Right renal cortex interstitium (tissue), 3 donors: ENCODE results near the gene SECTM1. TPM values are rescaled to one million over a fixed set of nuclear protein-coding genes. Genes with fewer than 3 reads are reported as not detected.

Experiments used
- DNase-seq, 3 donors: peaks; one replicate each; pipeline ENCODE4 v3.0.0-alpha.2; 2013; ENCODE audit warnings: low read depth in 3 of 3, low spot score in 2 of 3
- polyA plus RNA-seq, 3 donors: library from polyadenylated mRNA; unstranded; fragments of 120-200 nt; gene quantifications; one replicate each; pipeline ENCODE4 v1.2.1, GENCODE V29; 2013; ENCODE audit not compliant: insufficient read length in 3 of 3

The SECTM1 gene
- polyA plus RNA-seq, 3 donors, result 1.2 to 1.7 (median 1.4) TPM

DNA sequence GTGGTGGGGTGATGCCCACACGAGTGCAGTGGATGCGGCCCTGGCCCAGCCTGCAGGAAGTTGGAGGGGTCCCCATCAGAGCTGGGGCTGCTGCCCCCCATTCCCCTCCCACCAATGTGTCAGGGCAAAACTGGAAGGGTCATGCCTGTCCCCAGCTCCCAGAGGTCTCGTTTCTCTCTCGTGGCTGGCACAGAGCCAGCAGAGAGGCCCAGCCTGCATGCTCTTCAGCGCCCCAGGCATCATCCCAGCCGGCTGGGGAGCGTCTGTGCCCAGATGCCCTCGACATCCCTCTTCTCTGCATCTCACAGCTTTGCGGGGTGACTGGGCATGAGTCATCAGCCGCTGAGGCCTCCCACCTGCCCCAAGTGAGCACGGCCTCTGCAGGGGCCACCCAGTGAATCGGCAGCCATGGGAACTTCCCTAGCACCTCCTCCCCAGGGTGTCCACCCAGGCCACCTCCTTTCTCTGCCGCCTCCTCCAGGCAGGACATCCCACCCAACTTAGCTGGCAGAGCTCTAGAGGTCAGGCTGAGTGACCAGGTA, 50.3 kb downstream of the SECTM1 start:
- DNase-seq, result no peak

DNA sequence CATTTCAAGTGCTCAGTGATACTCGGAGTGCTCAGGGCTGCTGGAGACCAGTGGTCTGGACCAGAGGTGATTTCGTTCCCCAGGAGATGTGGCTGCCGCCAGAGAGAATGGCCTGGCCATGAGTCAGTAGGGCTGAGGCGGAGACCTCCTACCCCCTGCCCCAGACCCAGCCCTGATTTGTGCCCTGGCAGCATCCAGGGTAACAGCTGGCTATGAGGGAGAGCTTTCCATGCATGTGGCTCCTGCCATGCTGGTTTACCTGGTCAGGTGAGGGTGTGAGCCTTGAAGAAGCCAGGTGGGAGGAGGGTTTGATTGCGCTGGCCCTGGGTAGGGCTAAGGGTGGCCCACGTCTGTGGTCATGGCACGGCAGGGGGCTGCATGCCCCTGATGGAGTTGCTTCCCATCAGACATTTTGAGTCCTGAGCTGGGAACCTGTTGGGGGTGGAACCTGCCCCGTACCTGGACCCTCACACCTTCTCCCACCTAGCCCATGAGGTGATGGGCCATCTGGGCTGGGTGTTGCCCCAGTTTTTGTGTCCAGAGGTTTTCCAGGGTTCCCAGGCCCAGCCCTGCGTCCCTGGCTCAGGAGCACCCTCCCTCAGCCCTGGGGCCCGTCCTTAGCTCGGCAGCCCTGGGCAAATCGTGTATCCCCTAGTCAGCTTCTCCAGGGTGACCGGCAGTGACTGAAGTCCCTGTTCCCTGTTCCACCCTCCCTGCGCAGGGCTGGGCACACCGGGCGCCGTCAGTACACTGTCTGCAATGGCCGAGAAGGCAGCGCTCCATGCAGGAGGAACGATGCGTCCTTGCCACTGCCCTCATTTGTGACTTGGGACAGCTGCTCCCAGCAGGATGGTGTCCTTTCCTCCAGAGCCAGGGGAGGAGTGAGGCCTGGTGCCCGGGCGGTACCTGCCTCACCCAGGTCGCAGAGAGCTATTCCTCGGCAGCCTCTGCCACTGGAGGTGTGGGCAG, 51.0 kb downstream of the SECTM1 start:
- DNase-seq, result no peak

DNA sequence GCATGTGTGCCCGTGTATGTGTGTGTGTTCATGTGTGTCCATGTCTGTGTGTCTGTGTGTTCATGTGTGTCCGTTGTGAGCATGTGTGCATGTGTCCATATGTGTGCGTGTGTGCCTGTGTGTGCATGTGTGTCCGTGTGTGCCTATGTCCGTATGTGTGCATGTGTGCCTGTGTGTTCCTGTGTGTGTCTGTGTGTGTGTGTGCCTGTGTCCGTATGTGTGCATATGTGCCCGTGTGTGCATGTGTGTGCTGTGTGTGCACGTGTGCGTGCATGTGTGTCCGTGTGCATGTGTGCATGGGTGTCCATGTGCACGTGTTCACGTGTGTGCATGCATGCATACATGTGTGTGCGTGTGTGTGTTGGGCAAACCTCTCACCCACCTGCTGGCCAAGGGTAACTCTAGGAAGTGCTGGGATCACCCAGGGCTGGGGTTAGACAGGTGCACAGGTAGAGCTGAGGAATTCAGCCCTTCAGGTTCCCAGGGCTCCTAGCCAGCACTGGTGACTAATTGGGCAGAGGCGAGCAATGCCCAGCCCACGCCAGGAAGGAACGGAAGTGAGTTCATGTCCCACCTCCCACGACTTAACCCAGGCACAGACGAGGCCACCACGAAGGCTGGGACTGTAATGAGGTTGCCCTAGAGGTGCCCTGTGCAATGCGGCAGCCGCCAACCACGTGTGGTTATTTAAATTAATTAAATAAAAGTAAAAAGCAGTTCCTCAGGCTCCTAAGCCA, 51.9 kb downstream of the SECTM1 start:
- no peak for DNase-seq

DNA sequence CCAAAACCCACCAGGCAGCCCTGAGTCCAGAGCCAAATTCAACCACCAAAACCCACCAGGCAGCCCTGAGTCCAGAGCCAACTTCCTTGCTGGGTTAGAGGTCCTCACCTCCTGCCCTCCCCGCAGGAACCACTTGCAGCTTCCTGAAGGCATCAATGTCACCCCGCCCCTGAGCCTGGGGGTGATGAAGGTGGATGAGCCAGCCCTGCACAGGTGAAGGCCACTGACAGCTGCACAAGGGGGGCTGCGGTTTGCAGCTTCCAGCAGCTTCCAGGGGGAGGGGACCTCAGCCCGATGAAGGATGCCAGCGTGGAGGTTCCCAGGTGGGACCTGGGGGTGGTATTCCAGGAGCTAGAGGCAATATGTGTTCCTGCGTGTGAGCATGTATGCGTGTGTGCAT, 52.5 kb downstream of the SECTM1 start:
- DNase-seq, result no peak

DNA sequence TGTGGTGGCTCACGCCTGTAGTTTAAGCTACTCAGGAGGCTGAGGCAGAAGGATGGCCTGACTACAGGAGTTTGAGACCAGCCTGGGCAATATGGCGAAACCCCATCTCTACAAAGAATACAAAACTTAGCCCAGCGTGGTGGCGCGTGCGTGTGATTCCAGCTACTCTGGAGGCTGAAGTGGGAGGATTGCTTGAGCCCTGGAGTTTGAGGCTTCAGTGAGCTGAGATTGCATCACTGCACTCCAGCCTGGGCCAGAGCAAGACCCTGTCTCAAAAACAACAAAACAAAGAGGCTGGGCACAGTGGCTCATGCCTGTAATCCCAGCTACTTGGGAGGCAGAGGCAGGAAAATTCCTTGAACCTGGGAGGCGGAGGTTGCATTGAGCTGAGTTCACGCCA, 53.0 kb downstream of the SECTM1 start:
- no peak for DNase-seq

DNA sequence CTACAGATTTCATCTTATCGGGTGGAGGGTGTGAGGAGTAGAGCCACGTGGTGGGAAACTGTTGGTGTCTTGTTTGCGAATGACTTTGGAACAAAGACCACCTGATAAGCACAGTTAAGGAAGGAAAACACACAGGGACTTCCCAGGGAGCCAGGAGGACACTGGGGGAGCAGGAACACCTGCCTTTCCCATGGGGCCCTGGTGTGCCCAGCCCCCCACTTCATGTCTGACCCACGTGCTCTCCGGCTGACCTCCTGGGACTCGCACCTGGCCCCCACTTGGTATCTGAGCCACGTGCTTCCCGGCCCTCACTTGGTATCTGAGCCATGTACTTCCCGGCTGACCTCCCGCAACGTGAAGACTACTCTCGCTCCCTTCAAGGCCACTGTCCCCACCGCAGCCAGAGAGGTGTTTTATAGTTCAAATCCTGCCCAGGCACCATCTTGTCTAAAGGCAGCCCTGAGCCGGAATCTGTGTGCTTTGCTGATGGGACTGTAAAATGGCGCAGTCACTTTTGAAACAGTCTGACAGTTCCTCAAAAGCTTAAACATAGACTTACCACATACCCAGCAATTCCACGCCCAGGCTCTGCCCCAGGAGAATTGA, 54.7 kb downstream of the SECTM1 start:
- no peak for DNase-seq

DNA sequence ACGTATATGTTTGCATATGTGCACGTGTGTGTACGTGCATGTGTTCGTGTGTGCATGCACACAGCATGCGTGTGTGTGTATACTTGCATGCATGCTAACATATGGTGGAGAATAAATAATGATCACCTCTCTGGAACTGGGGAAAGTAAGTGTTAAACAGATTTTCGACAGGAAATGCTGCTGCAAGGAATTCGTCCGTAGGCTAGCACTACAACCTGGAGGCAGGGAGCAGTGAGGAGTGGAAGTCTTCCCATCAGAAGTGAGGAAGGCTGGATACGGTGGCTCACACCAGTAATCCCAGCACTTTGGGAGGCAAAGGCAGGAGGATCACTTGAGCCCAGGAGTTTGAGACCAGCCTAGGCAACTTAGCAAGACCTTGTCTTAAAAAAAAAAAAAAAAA, 55.3 kb downstream of the SECTM1 start:
- no peak for DNase-seq

DNA sequence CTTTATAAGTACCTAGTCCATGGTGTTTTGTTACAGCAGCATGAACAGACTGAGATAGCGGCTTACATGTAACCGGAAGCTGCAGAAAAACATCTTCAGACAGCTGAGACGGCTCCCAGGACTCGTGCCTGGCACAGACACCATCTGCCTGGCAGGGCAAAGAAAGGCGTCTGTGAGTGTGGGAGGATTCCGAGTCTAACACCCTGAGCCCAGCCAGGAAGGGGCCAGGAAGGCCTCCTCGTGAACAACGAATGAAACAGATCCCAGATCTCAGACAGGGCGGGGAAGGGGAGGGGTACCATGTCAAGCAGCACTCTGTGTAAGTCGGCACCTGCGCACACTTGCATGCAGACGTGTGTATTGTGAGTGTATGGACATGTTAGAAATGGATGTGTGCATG, 55.7 kb downstream of the SECTM1 start:
- DNase-seq, result no peak

DNA sequence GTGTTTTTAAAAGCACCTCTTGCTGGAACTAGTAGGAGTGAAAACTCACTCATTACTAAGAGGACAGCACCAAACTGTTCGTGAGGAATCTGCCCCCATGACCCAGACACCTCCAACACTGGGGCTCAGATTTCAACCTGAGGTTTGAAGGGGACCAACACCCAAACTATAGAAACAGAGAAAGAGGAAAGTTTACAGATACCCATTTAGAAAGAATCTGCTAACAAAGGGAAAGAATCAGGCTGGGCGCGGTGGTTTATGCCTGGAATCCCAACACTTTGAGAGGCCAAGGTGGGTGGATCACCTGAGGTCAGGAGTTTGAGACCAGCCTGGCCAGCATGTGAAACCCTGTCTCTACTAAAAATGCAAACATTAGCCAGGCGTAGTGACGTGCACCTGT, 56.6 kb downstream of the SECTM1 start:
- DNase-seq, result no peak

DNA sequence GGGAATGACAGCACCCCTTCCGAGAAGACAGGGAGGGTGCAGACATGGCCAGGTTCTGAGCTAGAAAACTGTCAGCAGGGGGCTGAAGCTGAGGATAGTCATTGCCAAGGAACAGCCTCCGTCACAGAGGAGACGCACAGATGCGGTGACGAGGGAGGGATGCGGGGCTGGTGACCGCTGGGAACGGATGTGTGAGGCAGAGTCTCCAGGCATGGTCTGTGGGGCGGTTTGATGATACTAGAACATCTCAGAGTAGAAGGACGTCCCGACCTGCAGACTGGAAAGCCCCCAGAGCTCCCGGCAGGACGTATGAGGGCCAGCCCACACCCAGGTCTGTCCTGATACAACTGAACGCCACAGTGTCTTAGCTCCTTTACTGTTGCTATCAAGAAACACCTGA, 58.2 kb downstream of the SECTM1 start:
- DNase-seq, result no peak

DNA sequence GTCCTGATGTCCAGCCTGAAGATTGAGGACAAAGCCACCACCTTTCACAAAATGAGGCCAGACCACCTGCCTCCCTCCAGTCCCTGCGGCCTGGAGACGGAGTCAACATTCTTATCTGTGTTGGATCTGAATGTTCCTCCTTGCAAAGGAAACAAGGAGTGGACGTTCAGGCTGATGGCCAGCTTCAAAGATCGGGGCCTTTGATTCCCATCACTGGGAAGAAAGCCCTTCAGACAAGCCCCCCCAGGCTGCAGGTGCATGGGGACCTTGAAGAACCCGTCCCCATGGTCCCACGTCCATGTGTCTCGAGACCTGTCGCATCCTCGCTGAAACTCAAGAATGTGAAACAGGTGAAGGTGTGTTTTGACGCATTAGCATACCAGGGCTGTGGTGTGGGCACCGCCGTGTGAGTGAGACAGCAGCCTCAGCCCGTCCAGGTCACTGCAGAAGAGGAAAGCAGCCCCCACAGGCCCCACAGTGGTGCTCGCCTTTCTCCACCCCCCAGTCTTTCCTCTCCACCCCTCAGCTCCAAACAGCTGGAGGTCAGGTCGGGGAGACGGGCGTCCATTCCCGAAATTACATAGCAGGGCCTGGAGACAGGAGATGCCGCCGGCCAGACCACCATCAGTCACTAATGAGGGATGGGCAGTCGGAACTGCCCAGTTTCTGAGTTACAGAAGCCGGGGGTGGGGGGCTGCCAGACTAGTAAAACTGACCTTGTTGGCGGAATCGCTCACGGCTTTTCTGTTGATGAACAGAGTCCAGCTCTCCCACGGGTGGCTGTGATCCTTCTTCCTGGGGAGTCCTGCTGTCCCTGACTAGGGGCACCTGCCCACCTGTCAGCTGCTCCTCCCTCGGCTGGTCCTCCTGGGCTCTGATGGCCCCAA, 59.2 kb downstream of the SECTM1 start:
- no peak for DNase-seq

DNA sequence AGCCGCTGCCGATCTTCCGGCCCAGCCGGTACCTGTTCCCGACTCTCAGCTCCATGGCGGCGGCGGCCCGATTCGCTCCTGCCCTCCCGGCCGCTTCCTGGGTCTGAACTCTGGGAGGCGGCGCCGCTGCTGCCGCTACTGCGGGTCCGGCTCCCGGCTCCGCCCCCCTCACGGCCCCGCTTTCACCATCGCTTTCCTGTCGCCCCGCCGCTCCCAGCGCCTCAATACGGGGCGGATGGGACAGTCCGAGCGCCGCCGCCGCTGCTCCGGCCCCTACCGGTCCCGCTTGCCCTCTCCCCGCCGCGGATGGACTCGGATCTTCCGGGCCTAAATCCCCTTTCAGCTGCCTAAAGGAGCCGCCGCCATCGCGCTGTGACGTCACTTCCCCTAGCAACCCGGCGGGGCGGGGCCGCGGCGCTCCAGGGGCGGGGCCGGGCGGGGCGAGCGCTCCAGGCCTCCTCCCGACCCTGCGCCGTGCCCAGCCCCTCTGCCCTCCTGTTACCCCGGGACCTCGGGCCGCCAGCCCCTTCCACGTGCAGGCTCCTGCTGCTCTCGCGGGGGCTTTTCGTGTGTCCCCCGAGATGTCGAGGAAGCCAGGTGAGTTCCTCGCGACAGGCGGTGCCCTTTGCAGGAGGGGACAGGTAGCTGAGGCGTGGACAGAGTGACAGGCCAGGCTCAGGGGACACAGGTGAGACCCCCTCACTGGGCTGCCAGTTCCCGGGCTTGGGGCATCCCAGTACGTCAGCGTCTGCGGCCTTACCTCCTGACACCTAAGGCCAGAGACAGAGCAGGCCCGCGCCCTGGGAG, 60.0 kb downstream of the SECTM1 start, which contains the start of gene CSNK1D:
Gene CSNK1D (minus strand): TSS at position 374 of the 807 bp plus-strand sequence. CDS start 319 bp downstream, at position 55.
- DNase-seq, result peak; percentile 78 to 87 (median 87)

DNA sequence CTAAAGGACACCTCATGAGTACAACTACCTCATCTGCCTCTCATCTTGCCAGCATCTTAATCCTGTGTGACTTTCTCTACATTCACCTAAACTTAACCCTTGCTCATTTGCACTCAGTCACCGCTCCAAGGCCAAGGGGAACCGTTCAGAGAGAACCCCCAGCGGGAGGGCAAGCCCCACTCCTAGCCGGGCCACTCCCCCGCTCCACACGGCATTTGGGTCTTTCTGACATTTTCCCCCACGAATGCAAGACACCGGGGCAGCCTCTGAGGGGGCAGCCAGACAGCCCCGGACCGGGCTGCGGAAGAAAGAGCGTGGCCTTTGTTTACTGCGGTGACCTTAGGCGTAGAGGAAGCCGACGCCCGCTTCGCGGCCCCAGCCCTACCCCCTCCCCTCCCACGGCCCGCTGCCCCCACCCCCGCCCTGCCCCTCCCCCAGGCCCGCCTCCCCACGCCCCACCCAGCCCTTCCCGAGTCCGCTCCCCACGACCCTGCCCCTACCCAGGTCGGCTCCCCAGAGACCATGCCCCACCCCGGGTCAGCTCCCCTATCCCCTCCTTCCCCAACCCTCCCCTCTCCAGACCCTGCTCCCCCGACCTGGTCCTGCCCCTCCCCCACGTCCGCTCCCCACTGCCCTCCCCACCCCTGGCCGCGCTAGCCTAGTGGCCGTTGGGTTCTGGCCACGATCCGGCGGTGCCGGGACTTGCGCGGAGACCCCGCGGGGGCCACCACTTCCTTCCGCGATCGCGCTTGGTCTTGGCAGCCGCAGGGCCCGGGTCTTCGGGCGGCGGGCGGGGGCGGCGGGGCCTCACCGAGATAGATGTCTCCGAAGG, 60.9 kb downstream of the SECTM1 start:
- no peak for DNase-seq

DNA sequence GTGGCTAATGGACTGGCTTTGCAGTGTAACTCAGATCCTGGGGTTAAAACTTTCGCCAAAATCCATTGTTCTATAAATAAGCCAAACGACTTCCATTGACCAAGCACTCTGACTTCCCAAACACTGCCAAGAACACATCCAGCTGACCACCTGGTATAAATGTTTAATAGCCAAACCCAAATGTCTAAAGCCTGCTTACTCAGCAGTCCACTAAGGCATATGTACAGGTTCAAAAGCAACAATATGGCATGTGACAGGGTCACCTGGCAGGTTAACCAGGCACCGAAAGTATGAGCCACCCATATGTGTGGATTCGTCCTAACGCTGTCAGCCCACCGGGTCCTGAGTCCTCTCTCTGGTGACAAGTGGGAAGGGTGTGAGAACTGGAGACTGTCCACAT, 62.2 kb downstream of the SECTM1 start:
- no peak for DNase-seq
